ENCODE results near the gene CHURC1.
A peak's percentile ranks its signal among the peaks of the same experiment; 100 is the strongest.
"Not testable (repeated sequence)": the region's sequence is repeated elsewhere in the genome, so short reads cannot be mapped to it uniquely, and the experiment has no call there.

The CHURC1 gene

GRCh38 chr14:64910847-64911495 lies 3.3 kb upstream of the CHURC1 start:
- peak; percentile 32 for DNase-seq

- DNase-seq = no peak
Measured at GRCh38 chr14:64912261-64912660, 2.0 kb upstream of the CHURC1 start.

GRCh38 chr14:64913477-64913876 lies 778 bp upstream of the CHURC1 start:
- DNase-seq = not testable (repeated sequence)

GRCh38 chr14:64915029-64915424 lies 772 bp downstream of the CHURC1 start:
- DNase-seq = no peak

GRCh38 chr14:64915797-64916196 lies 1.5 kb downstream of the CHURC1 start:
- DNase-seq = no peak

- DNase-seq = no peak
Measured at GRCh38 chr14:64918216-64918615, 4.0 kb downstream of the CHURC1 start.

GRCh38 chr14:64919215-64919614 lies 5.0 kb downstream of the CHURC1 start:
- DNase-seq = no peak

GRCh38 chr14:64919618-64920017 lies 5.4 kb downstream of the CHURC1 start:
- no peak for DNase-seq

GRCh38 chr14:64920465-64920864 lies 6.2 kb downstream of the CHURC1 start:
- DNase-seq = no peak

GRCh38 chr14:64923015-64923414 lies 8.8 kb downstream of the CHURC1 start:
- DNase-seq = no peak

GRCh38 chr14:64926398-64926995 lies 12.2 kb downstream of the CHURC1 start:
- no peak for DNase-seq

- DNase-seq = no peak
Measured at GRCh38 chr14:64927031-64927430, 12.8 kb downstream of the CHURC1 start.

GRCh38 chr14:64928239-64929013 lies 14.2 kb downstream of the CHURC1 start:
- DNase-seq = no peak

GRCh38 chr14:64929014-64929359 lies 14.7 kb downstream of the CHURC1 start:
- no peak for DNase-seq

- DNase-seq = no peak
Measured at GRCh38 chr14:64930085-64930843, 16.0 kb downstream of the CHURC1 start.

- no peak for DNase-seq
Measured at GRCh38 chr14:64931123-64931522, 16.9 kb downstream of the CHURC1 start.

GRCh38 chr14:64932231-64932630 lies 18.0 kb downstream of the CHURC1 start:
- DNase-seq = no peak

- no peak for DNase-seq
Measured at GRCh38 chr14:64934338-64934929, 20.2 kb downstream of the CHURC1 start.

- no peak for DNase-seq
Measured at GRCh38 chr14:64935508-64935907, 21.3 kb downstream of the CHURC1 start.

GRCh38 chr14:64937171-64937820 lies 23.0 kb downstream of the CHURC1 start:
- no peak for DNase-seq

GRCh38 chr14:64937821-64938193 lies 23.6 kb downstream of the CHURC1 start:
- DNase-seq = peak; percentile 3

GRCh38 chr14:64938972-64939816 lies 24.9 kb downstream of the CHURC1 start:
- DNase-seq = peak; percentile 48
